ENCODE measurements around the gene AMPD1.

AMPD1 gene

GRCh38 chr1:114623364-114623763 lies 72.0 kb downstream of the AMPD1 start:
- no peak for DNase-seq
